Measurements from ENCODE around the gene MOB1B. TPM values are rescaled to one million over a fixed set of nuclear protein-coding genes. Genes with fewer than 3 reads are reported as not detected.
"Not testable (repeated sequence)": the region's sequence is repeated elsewhere in the genome, so short reads cannot be mapped to it uniquely, and the experiment has no call there.

MOB1B gene
- total RNA-seq, 1 donor from 2014 or later = 49.4 TPM

GRCh38 chr4:71006203-71006907, 104.2 kb downstream of the MOB1B start:
- H3K9me3 Mint-ChIP-seq (ENCODE audit: unreplicated experiment) = no peaks in the 10 kb centered on the region
- H3K4me3 Mint-ChIP-seq (ENCODE audit: unreplicated experiment) = no peak overlapping the region
- H3K27ac Mint-ChIP-seq (ENCODE audit: unreplicated experiment) = no peak overlapping the region
- H3K36me3 Mint-ChIP-seq (ENCODE audit: low read depth, unreplicated experiment) = peaks cover 21% of the 10 kb centered on the region
- no peak for DNase-seq (ENCODE audit: low spot score)
- peaks cover 15% of the 10 kb centered on the region for H3K4me1 Mint-ChIP-seq (ENCODE audit: unreplicated experiment)
- no peak for TF ChIP-seq CTCF (IDR thresholded peaks at IDR 0.05; ENCODE audit: unreplicated experiment)
- no peaks in the 10 kb centered on the region for H3K27me3 Mint-ChIP-seq (ENCODE audit: unreplicated experiment)

GRCh38 chr4:71008196-71008595, 106.0 kb downstream of the MOB1B start:
- peaks cover 15% of the 10 kb centered on the region for H3K36me3 Mint-ChIP-seq (ENCODE audit: low read depth, unreplicated experiment)

GRCh38 chr4:71009086-71009485, 106.9 kb downstream of the MOB1B start:
- Mint-ChIP-seq H3K27ac (ENCODE audit: unreplicated experiment) (no peak overlapping the region), H3K27me3 (ENCODE audit: unreplicated experiment) (no peaks in the 10 kb centered on the region), H3K9me3 (ENCODE audit: unreplicated experiment) (no peaks in the 10 kb centered on the region), H3K4me3 (ENCODE audit: unreplicated experiment) (no peak overlapping the region), H3K36me3 (ENCODE audit: low read depth, unreplicated experiment) (peaks cover 18% of the 10 kb centered on the region), H3K4me1 (ENCODE audit: unreplicated experiment) (peaks cover 6% of the 10 kb centered on the region)
- TF ChIP-seq CTCF (IDR thresholded peaks at IDR 0.05; ENCODE audit: unreplicated experiment) = no peak
- DNase-seq (ENCODE audit: low spot score) = no peak

More at GRCh38 chr4:71008196-71008595, 106.0 kb downstream of the MOB1B start:
- peaks cover 15% of the 10 kb centered on the region for H3K4me1 Mint-ChIP-seq (ENCODE audit: unreplicated experiment)
- no peak overlapping the region for H3K4me3 Mint-ChIP-seq (ENCODE audit: unreplicated experiment)
- no peak overlapping the region for H3K27ac Mint-ChIP-seq (ENCODE audit: unreplicated experiment)
- H3K9me3 Mint-ChIP-seq (ENCODE audit: unreplicated experiment) = no peaks in the 10 kb centered on the region
- no peaks in the 10 kb centered on the region for H3K27me3 Mint-ChIP-seq (ENCODE audit: unreplicated experiment)
- TF ChIP-seq CTCF (IDR thresholded peaks at IDR 0.05; ENCODE audit: unreplicated experiment) = no peak
- DNase-seq (ENCODE audit: low spot score) = no peak

- peak; percentile 97 for TF ChIP-seq CTCF (IDR thresholded peaks at IDR 0.05; ENCODE audit: unreplicated experiment)
- no peak for DNase-seq (ENCODE audit: low spot score)
- no peaks in the 10 kb centered on the region for H3K27me3 Mint-ChIP-seq (ENCODE audit: unreplicated experiment)
- H3K27ac Mint-ChIP-seq (ENCODE audit: unreplicated experiment) = no peak overlapping the region
- H3K9me3 Mint-ChIP-seq (ENCODE audit: unreplicated experiment) = no peaks in the 10 kb centered on the region
- peaks cover 2% of the 10 kb centered on the region for H3K4me1 Mint-ChIP-seq (ENCODE audit: unreplicated experiment)
- H3K4me3 Mint-ChIP-seq (ENCODE audit: unreplicated experiment) = no peak overlapping the region
- peaks cover 26% of the 10 kb centered on the region for H3K36me3 Mint-ChIP-seq (ENCODE audit: low read depth, unreplicated experiment)
These were observed 107.9 kb downstream of the MOB1B start for GRCh38 chr4:71009890-71010588.

- DNase-seq (ENCODE audit: low spot score) = no peak
- H3K9me3 Mint-ChIP-seq (ENCODE audit: unreplicated experiment) = no peaks in the 10 kb centered on the region
- H3K4me3 Mint-ChIP-seq (ENCODE audit: unreplicated experiment) = no peak overlapping the region
- H3K4me1 Mint-ChIP-seq (ENCODE audit: unreplicated experiment) = peaks cover 2% of the 10 kb centered on the region
- H3K27ac Mint-ChIP-seq (ENCODE audit: unreplicated experiment) = no peak overlapping the region
- no peak for TF ChIP-seq CTCF (IDR thresholded peaks at IDR 0.05; ENCODE audit: unreplicated experiment)
- H3K27me3 Mint-ChIP-seq (ENCODE audit: unreplicated experiment) = no peaks in the 10 kb centered on the region
- H3K36me3 Mint-ChIP-seq (ENCODE audit: low read depth, unreplicated experiment) = peaks cover 34% of the 10 kb centered on the region
These were observed 109.3 kb downstream of the MOB1B start for GRCh38 chr4:71011451-71011850.

- H3K4me1 Mint-ChIP-seq (ENCODE audit: unreplicated experiment); DNase-seq (ENCODE audit: low spot score); H3K9me3 Mint-ChIP-seq (ENCODE audit: unreplicated experiment); H3K27ac Mint-ChIP-seq (ENCODE audit: unreplicated experiment); H3K27me3 Mint-ChIP-seq (ENCODE audit: unreplicated experiment); H3K4me3 Mint-ChIP-seq (ENCODE audit: unreplicated experiment): not testable (repeated sequence)
- H3K36me3 Mint-ChIP-seq (ENCODE audit: low read depth, unreplicated experiment) = peaks cover 29% of the 10 kb centered on the region
These were observed 115.2 kb downstream of the MOB1B start for GRCh38 chr4:71017391-71017790.

All from endothelial cell (in vitro differentiated cells).